GM19463 (cell line): ENCODE data around the gene FRK.
"Not testable (repeated sequence)": the region's sequence is repeated elsewhere in the genome, so short reads cannot be mapped to it uniquely, and the experiment has no call there.

Experiments used
- ATAC-seq: cut with Tn5 transposase; IDR thresholded peaks from one replicate; pipeline ENCODE4 v1.9.1; 2021; ENCODE audit warnings: mild to moderate bottlenecking, moderate library complexity; ENCODE audit not compliant: unreplicated experiment

The FRK gene

GRCh38 chr6:115947966-115948541 lies 112.6 kb downstream of the FRK start:
- no peak for ATAC-seq

DNA sequence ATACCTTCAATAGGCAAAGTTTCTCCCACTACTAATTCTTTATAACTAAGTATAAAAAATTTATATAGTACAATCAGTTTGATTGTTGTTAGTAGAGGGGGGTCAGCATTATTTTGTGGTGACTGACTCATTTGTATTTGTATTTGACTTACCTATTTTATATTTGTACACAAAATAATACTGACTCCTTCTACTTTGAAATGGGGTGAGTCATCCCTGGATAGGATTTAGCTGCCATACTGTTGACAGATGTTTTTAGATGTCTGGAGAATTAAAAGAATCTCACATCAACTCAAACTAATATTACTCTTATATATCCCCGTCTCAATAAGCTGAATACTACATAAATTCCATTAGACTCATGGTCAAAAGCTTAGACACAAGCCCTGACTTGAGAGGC lies 114.9 kb downstream of the FRK start:
- no peak for ATAC-seq

- no peak for ATAC-seq
These were observed 115.4 kb downstream of the FRK start for GRCh38 chr6:115945306-115945705.

GRCh38 chr6:115944829-115945228 lies 115.9 kb downstream of the FRK start:
- ATAC-seq, result not testable (repeated sequence)

GRCh38 chr6:115937502-115937901 lies 123.2 kb downstream of the FRK start:
- ATAC-seq, result not testable (repeated sequence)

DNA sequence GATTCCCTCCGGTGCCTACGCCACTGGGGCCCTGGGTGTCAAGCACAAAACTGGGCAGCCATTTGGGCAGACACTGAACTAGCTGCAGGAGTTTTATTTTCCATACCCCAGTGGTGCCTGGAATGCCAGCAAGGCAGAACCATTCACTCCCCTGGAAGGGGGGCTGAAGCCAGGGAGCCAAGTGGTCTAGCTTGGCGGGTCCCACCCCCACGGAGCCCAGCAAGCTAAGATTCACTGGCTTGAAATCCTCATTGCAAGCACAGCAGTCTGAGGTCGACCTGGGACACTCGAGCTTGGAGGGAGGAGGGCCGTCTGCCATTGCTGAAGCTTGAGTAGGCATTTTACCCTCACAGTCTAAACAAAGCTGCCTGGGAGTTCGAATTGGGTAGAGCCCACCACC lies 125.3 kb downstream of the FRK start:
- no peak for ATAC-seq

GRCh38 chr6:115934829-115935228 lies 125.9 kb downstream of the FRK start:
- ATAC-seq, result no peak

DNA sequence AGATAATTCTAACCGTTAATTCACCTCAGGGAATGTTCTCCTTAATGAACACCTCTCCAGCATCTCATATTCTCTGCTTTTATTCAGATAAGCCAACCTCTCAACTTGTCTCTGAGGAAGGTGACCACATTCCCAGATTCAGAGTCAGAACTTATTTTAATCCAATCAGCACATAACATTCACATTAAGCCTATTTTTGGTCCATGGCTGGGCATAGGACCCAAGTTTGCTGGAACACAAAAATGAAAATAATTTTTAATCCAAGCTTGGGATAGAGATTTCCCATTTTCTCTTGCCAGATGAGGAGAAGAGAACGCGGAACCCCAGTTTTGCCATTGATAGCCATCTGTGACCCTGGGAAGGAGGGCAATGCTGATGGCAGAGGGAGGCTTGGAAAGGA lies 126.5 kb downstream of the FRK start:
- ATAC-seq, result no peak

DNA sequence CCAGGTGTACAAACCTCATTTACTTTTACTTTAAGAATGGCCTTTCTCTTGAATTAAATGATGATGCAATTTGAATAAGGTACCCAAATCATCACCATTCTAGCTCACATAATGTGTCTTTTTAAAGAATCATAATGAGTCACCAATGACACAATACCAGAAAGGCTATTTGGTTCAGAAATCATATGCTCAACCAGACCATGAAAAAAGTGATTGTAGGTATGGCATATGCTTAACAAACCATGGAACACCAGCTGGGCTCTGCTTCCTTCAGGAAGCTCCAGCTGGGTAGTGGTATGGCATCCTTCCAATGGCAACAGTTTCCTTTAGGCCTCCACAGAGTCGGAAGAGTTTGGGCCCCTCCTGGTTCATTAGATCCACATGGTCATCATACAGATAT lies 128.2 kb downstream of the FRK start:
- peak; percentile 72 for ATAC-seq

GRCh38 chr6:115928000-115928399 lies 132.7 kb downstream of the FRK start:
- not testable (repeated sequence) for ATAC-seq

GRCh38 chr6:115922971-115923370 lies 137.7 kb downstream of the FRK start:
- no peak for ATAC-seq

DNA sequence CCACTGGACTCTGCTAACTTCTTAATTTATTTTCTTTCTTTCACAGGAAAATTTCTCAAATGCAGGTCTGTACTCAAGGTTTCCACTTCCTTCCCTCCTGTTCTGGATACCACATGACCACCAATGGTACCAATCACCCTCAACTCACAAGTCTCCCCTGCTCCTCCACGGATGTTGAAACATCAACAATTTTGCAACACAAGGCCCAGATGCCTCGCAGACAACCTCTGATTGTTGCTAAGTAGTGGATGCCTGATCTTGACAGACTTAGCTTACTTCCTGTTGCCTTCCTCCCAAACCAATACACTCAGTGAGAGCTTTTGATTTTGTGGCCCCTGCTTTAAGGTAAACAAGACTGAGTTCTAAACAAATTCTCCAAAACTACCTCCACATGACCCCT lies 146.6 kb downstream of the FRK start:
- no peak for ATAC-seq

DNA sequence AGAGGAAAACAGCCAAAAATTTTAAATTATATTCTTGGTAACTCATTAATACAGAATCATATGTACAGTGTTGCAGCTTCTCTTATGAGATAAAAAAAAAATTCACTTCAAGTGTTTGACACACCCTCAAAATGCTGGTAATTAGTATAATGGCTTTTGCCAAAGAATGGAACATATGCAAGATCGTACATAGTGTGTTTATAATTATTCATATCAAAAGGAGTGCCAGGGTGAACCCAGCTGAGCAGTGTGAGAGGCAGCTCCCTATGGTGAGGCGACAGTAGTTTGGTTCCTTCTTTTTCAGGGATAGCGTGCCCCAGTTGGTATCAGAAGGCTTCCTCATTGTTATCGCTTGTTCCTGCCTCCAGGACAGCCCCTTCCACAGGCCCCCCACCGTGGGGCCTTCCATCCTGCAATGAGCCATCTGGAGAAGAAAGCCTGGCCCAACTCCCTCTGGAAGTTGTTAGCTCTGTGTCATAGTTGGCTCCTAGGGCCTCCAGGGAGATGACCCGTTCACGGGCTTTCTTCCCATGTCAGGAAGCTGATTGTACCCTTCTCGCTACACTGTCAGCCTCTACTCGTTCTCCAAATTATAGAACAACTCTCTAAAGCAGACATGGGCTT lies 150.7 kb downstream of the FRK start:
- no peak for ATAC-seq

- ATAC-seq, result no peak
These were observed 151.7 kb downstream of the FRK start for GRCh38 chr6:115908906-115909559.

DNA sequence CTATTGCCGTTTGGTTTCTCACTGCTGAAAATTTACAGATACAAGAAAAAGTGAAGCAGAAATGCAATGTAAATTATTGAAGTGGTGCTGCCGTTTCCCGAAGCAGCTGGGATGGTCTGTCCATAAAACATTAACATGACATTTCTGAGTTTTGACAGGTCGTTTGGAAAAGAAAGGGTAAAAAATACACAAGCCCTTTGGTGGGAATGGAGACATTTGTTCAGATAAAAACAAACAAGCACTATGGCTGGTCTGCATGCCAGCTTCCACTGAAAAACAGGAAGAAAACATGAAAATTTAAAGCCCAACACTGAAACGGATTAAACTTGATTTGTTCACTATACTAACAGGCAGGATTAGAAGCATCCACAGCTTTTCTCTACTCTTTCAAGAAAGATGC lies 155.2 kb downstream of the FRK start:
- ATAC-seq, result no peak

- no peak for ATAC-seq
These were observed 158.3 kb downstream of the FRK start for GRCh38 chr6:115902436-115902835.

GRCh38 chr6:115901896-115902295 lies 158.8 kb downstream of the FRK start:
- ATAC-seq, result no peak

DNA sequence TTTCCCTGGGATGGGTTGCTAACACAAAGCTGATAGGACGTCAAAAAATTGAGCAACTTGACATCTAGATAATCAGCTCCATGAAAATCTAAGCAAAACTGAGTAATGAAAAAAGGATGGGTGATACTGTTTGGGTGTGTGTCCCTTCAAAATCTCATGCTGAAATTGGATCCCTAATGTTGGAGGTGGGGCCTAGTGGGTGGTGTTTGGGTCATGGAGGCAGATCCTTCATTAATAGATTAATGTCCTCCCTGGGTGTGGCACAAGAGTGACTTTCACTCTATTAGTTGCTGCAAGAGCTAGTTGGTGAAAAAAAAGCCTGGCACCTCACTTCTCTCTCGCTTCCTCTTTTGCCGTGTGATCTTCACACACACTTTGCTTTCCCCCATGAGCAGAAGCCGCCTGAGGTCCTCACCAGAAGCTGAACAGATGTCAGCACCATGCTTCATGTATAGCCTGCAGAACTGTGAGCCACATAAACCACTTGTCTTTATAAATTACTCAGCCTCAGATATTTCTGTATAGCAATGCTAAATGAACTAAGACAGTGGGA lies 160.9 kb downstream of the FRK start:
- peak; percentile 55 for ATAC-seq

DNA sequence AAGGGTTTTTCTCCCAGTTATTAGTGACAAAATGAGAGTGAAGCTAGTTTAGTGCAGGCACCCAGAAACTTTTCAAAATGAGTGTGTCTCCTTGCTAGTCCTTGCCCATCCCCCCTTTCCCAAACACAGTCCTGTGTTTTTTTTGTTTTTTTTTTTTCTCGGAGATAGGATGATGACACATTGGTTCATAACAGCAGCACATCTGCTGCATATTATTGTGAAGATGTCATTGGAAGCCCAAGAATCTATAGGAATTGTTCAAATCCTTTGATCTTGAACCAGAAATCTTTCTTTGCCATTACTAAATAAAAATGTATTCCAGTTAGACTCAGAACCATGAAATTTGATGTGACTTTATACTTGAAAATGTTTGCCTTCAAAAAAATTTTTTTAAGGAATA lies 162.4 kb downstream of the FRK start:
- ATAC-seq, result no peak

DNA sequence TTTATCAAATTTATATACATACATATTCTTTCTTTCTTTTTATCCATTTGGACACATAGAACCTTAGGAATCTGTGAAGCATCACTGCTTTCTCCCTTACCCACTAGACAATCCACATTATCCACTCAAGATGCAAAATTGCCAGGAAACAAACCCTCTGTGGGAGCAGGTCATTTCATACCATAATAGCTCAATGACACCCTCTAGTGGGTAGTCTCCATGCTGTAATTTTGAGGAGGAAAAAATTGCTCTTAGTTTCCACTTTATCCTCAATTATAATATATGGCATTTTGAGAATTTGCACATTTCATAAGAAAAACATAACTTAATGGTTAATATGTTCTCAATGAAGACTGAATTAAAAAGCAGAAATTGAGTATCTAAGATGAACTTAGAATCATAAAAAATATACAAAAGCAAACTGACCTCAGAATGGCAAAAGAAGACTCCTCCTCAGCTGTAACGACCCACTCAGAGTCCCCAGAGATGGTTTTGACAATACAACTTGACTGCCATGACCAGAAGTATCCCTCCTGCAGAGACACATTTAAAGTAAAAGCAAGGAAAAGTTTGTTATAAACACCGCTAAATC lies 164.1 kb downstream of the FRK start:
- peak; percentile 32 for ATAC-seq

- ATAC-seq, result no peak
These were observed 166.2 kb downstream of the FRK start for GRCh38 chr6:115894426-115894992.
